Muscle layer of colon (tissue), 2 donors: Measurements from ENCODE around the gene THY1.

Experiments
- H3K27ac ChIP-seq: one replicate; pipeline ENCODE4 v1.7.0; 2013; ENCODE audit warnings: low read depth, mild to moderate bottlenecking, low read length, moderate library complexity
- H3K27me3 ChIP-seq, 2 donors: one replicate each; pipeline ENCODE4 v1.7.0; 2013; ENCODE audit warnings: low read length in 2 of 2, mild to moderate bottlenecking in 2 of 2; ENCODE audit not compliant: insufficient read depth in 2 of 2, control insufficient read depth in 1 of 2
- H3K36me3 ChIP-seq: one replicate; pipeline ENCODE4 v1.7.0; 2013; ENCODE audit warnings: mild to moderate bottlenecking, low read length; ENCODE audit not compliant: insufficient read depth
- H3K4me1 ChIP-seq: one replicate; pipeline ENCODE4 v1.7.0; 2013; ENCODE audit warnings: mild to moderate bottlenecking, low read length; ENCODE audit not compliant: insufficient read depth
- H3K4me3 ChIP-seq, 2 donors: one replicate each; pipeline ENCODE4 v1.7.0; 2013; ENCODE audit warnings: low read length in 2 of 2, low read depth in 1 of 2, mild to moderate bottlenecking in 1 of 2, moderate library complexity in 1 of 2
- H3K9ac ChIP-seq: one replicate; pipeline ENCODE4 v1.7.0; 2013; ENCODE audit warnings: low read length
- H3K9me3 ChIP-seq: one replicate; pipeline ENCODE4 v1.7.0; 2013; ENCODE audit warnings: mild to moderate bottlenecking, low read length
- donor health status: abdominal sarcoma.
- donor health status: Adenocarcinoma of cecum.

THY1 gene

GRCh38 chr11:119380160-119380826, 42.7 kb downstream of the THY1 start:
- Histone ChIP-seq H3K27ac (no peak overlapping the region), H3K27me3 (no peaks in the 10 kb centered on the region), H3K9me3 (no peaks in the 10 kb centered on the region), H3K4me1 (peaks cover 30% of the 10 kb centered on the region), H3K9ac (no peak overlapping the region), H3K36me3 (no peaks in the 10 kb centered on the region), H3K4me3 (peak overlapping the region; percentile 34 to 76)

GRCh38 chr11:119378851-119379465, 44.0 kb downstream of the THY1 start:
- no peaks in the 10 kb centered on the region for H3K36me3 ChIP-seq
- H3K4me1 ChIP-seq = peaks cover 41% of the 10 kb centered on the region
- H3K27me3 ChIP-seq = no peaks in the 10 kb centered on the region
- H3K27ac ChIP-seq = no peak overlapping the region
- H3K9me3 ChIP-seq = no peaks in the 10 kb centered on the region
- no peak overlapping the region for H3K4me3 ChIP-seq
- H3K9ac ChIP-seq = no peak overlapping the region

GRCh38 chr11:119377961-119378667, 44.9 kb downstream of the THY1 start:
- H3K27me3 ChIP-seq = no peaks in the 10 kb centered on the region
- H3K9me3 ChIP-seq = no peaks in the 10 kb centered on the region
- H3K36me3 ChIP-seq = no peaks in the 10 kb centered on the region
- H3K4me3 ChIP-seq = no peak overlapping the region
- H3K4me1 ChIP-seq = peaks cover 45% of the 10 kb centered on the region
- H3K27ac ChIP-seq = no peak overlapping the region
- no peak overlapping the region for H3K9ac ChIP-seq

- Histone ChIP-seq H3K9ac (no peak overlapping the region), H3K4me3 (no peak overlapping the region), H3K36me3 (no peaks in the 10 kb centered on the region), H3K27ac (peak overlapping the region; percentile 44), H3K27me3 (no peaks in the 10 kb centered on the region), H3K4me1 (peaks cover 44% of the 10 kb centered on the region), H3K9me3 (no peaks in the 10 kb centered on the region)
Measured at GRCh38 chr11:119377112-119377901, 45.7 kb downstream of the THY1 start.

- Histone ChIP-seq H3K4me3 (peak overlapping the region in 1 of 2 donors; percentile 19), H3K36me3 (no peaks in the 10 kb centered on the region), H3K27ac (peak overlapping the region; percentile 70), H3K27me3 (no peaks in the 10 kb centered on the region), H3K4me1 (peaks cover 45% of the 10 kb centered on the region), H3K9me3 (no peaks in the 10 kb centered on the region), H3K9ac (no peak overlapping the region)
Measured at GRCh38 chr11:119376197-119376847, 46.6 kb downstream of the THY1 start.

- Histone ChIP-seq H3K4me1 (peaks cover 45% of the 10 kb centered on the region), H3K4me3 (peak overlapping the region in 1 of 2 donors; percentile 19), H3K36me3 (no peaks in the 10 kb centered on the region), H3K9ac (peak overlapping the region; percentile 40), H3K9me3 (no peaks in the 10 kb centered on the region), H3K27me3 (no peaks in the 10 kb centered on the region), H3K27ac (peak overlapping the region; percentile 70)
Measured at GRCh38 chr11:119375337-119376196, 47.4 kb downstream of the THY1 start.

GRCh38 chr11:119374632-119375336, 48.2 kb downstream of the THY1 start:
- peaks cover 53% of the 10 kb centered on the region for H3K4me1 ChIP-seq
- no peaks in the 10 kb centered on the region for H3K36me3 ChIP-seq
- no peaks in the 10 kb centered on the region for H3K27me3 ChIP-seq
- H3K4me3 ChIP-seq = no peak overlapping the region
- H3K27ac ChIP-seq = peak overlapping the region; percentile 34
- H3K9ac ChIP-seq = peak overlapping the region; percentile 40
- no peaks in the 10 kb centered on the region for H3K9me3 ChIP-seq

GRCh38 chr11:119373921-119374631, 48.9 kb downstream of the THY1 start:
- H3K4me1 ChIP-seq = peaks cover 59% of the 10 kb centered on the region
- no peaks in the 10 kb centered on the region for H3K9me3 ChIP-seq
- H3K27ac ChIP-seq = no peak overlapping the region

GRCh38 chr11:119373059-119373920, 49.7 kb downstream of the THY1 start:
- Histone ChIP-seq H3K4me1 (peaks cover 67% of the 10 kb centered on the region), H3K9ac (no peak overlapping the region)

More at GRCh38 chr11:119373921-119374631, 48.9 kb downstream of the THY1 start:
- H3K27me3 ChIP-seq = no peaks in the 10 kb centered on the region
- no peaks in the 10 kb centered on the region for H3K36me3 ChIP-seq
- H3K4me3 ChIP-seq = no peak overlapping the region
- peak overlapping the region; percentile 17 for H3K9ac ChIP-seq

More at GRCh38 chr11:119373059-119373920, 49.7 kb downstream of the THY1 start:
- H3K4me3 ChIP-seq = no peak overlapping the region
- H3K36me3 ChIP-seq = no peaks in the 10 kb centered on the region
- H3K9me3 ChIP-seq = no peaks in the 10 kb centered on the region
- H3K27ac ChIP-seq = no peak overlapping the region
- H3K27me3 ChIP-seq = no peaks in the 10 kb centered on the region
